ENCODE results near the gene ABCC9.
A peak's percentile ranks its signal among the peaks of the same experiment; 100 is the strongest.

The ABCC9 gene

DNA sequence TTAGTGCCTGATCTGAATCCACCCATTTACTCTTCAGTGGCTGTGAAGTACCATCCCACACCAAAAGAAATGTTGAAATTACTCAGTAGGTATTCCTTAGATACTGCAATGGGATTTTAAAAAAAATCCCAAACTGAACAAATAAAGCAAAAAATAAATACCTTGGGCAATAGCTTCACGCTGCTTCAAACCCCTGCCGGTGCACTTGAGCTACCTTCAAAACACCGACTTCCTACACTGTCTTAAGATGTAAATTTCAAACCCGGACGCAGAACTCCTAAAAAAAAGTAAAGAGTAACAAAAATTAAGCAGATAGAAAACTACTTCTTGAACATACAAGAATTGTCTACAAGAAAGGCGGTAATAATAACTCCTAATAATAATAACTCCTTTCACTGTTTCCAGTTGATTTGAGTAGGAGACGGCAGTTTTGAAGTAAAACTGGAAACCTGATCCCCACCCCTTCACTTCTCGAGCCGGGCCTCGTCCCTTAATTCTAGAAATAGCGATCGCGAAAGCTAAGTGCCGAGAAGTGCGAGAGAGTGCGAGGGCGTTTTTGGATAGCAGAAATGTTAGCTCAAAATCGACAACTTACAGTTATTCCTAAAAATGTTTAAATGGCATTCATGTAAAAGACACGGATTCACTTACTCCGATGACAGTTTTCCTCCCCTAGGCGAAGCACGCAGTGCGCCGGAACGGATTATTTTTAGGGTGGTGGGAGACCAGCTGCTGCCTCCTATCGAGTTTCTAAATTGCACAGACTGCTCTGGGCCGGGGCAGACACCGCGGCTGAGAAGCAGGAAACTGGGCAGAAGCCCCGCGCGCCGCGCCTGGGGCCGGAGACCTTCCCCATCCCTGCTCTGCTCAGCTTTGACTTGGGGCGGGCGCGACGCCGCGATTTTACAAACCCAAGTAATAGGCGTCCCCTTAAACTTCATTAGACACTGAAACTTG, at the start of gene ABCC9:
TSS of gene ABCC9 (minus strand) at position 878 of the 957 bp plus-strand sequence. CDS start 4,752 bp downstream, outside the sequence.
- DNase-seq: no peak

DNA sequence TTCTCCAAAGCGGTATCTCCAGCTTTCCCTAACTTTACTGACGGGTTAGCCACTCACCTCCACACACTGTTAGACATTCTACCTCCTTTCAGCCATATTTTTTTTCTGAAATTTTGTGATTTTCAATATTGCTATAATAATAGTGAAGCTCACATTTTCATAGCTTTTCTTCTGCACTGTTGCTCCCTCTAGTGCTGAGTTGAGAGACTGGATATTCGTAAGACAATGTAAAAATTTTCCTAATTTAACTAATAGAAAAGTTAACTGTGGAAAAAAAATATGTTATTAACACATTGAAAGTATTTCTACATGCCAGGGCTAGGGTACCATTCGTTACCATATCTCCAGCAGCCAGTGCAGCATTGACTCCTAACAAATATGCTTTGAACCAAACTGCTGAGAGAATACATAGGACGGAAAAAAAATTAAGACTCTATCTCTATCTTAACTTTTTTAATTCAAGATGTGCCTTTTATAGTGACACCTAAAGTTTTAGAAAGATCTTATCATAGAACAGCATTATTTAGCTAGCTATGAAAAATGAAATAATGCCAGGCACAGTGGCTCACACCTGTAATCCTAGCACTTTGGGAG, 48.7 kb upstream of the ABCC9 start:
- DNase-seq: peak; percentile 3 to 34

DNA sequence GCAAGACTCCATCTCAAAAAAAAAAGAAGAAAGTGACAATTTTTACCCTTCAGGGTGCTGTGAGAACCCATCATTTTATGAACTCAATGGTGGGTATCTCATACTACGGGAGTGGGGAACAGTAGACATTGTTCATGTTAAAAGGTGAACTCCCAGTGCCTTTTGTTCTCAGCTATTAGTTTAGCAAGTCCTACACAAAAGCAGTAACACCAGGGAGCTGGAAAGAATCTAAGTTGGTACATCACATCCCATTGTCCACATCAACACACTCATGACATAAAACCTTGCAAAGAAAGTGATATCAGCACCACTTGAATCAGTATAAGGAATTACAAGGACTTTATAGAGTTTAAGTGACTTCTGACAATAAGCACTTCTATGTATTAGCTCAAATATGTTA, 47.4 kb upstream of the ABCC9 start:
- no peak for DNase-seq

DNA sequence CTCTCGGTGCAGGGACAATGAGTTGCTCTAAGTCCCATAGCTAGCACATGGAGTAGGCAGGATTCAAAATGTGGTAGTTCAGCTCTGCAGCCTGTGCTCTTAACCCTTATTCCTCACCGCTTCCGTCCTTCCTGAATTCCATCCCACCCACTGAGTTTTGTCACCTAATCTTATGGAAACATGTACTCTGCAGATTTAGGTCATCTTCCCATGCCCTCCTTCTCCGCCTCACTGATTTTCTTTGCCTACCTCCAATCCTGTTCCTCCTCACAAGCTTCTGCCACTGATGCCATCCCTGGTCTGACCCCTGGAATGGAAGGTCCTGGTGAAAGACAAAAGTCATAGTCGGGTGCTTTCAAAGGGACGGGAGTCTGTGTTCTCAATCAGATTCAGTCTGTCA, 46.5 kb upstream of the ABCC9 start:
- no peak for DNase-seq

DNA sequence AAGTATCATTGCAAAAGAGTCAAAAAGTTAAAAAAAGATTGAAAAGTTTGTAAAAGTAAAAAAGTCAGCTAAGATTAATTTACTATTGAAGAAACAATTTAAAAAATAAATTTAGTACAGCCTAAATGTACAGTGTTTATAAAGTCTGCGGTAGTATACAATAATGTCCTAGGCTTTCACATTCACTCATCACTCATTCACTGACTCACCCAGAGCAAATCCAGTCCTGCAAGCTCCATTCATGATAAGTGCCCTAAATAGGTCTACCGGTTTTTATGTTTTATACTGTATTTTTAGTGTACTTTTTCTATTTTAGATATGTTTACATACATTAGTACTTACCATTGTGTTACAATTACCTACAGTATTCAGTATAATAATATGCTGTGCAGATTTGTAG, 43.9 kb upstream of the ABCC9 start:
- no peak for DNase-seq

DNA sequence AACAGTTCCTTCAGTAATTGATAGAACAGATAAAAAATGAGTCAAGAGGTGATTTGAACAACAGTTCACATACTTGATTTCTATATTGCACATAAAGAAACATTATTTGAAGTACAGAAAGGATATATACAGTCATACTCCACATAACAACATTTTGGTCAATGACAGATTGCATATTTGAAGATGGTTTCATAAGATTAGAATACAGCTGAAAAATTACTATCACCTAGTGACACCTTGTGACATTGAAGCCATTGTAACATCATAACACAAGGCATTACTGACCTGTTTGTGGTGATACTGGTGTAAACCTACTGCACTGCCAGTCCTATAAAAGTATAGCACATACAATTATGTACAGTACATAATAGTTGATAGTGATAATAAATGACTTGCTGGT, 43.1 kb upstream of the ABCC9 start:
- no peak for DNase-seq

DNA sequence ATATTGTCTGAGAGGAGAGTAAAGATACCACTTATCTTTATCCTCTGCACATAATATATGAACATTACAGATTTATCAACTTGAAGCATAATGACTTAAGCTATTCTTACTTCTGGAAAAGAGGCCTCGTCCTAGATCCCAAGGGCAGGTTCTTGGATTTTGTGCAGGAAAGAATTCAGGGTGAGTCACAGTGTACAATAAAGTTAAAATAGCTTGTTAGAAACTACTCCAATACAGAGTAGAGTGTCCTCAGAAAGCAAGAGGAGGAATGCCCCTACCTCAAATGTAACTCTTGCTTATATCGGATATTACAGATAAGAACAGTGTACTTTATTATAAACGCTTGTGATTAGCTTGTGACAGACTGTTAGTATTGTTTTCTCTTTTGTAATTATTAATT, 41.9 kb upstream of the ABCC9 start:
- no peak for DNase-seq

DNA sequence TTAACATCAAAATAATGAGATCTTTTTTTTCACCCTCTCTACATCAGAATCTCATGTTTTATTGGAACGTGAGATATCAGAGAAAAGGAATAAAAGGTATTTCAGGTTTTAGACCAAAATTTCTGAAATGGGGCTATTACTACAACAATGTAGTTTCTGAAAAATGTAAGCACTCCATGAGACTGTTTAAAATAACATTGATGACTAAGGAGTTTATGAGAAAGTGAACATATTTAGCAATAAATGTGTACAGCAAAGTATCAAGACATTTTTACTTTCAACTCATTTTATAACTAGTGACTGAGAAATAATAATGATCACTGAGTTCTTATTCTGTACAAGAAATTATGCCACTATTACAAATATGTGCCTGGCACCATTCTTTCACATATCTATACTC, 39.3 kb upstream of the ABCC9 start:
- no peak for DNase-seq

DNA sequence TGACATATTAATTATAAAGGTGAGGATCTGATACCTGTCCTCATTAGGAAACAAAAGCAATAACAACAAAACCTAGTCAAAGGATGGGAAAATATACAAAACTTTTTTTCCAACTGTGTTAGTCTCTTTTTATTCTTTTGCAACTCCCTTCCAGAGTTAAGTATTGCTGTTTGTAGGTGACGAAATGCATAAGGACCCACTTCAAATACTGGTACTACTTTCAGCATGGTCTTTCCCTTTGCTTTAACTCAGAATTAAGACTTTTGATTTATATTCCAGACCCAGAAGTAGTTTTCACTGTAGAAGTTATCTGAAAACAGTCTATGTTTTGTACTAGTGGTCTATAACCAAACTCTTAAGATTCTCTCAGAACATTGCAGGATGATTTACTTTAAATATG, 34.1 kb upstream of the ABCC9 start:
- DNase-seq: no peak

DNA sequence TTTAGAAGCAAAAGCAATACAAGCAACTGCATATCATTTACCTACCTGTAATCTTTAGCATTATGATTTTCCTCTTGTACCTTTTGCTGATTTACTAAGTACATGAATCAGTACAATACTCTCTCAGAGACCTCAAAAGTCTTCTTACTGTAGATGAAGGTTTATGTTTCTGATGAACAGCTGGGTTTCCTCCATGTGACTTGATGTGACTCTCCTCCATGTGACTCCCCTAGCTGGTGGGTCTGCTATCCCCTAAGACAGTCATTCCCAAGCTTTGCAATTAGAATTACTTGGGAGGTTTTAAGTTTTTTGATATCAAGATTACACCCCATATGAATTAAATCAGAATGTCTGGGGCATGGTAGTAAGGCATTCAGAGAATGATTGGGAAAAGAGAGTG, 32.0 kb upstream of the ABCC9 start:
- no peak for DNase-seq

DNA sequence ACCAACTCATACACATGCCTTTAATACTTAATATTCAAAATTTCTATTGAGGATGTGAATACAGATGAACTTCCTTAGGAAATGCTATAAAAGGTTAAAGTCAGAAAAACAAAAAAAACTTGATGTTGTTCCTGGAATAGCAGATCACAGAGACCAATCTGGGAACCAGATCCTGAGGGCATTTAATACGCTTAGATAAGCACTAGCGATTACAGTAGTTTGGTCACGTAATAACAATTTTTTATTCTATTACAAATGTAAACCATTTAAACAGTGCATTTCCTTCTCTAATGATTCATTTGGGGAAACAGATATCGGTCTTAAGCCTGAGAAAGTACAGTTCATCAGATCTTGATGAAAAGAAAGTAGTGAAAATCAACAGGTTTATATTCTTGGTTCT, 30.8 kb upstream of the ABCC9 start:
- DNase-seq: no peak

DNA sequence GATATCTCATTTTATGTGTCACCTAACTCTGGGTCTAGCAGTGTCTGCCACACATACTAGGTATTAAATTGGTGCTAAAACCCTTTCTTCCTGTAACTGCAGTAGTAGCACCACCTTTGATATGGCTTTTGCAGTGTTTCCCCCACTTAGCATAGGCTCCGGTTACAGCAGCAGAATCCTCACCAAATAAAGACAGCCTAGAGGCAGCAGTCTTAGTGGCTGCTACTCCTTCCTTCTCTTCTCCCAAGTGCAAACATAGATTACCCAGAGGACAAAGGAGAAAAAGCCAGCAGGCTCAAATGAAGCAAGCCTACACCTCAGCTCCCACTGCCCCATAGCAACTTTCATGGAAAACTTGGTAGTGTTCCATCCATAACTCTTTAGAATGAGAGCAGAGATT, 30.1 kb upstream of the ABCC9 start:
- DNase-seq: no peak

DNA sequence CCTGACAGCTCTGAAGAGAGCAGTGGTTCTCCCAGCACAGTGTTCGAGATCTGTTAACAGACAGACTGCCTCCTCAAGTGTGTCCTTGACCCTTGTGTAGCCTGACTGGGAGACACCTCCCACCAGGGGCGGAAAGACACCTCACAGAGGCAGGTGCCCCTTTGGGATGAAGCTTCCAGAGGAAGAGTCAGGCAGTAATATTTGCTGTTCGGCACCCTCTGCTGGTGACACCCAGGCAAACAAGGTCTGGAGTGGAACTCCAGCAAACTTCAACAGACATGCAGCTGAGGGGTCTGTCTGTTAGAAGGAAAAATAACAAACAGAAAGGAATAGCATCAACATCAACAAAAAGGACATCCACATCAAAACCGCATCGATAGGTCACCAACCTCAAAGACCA, 21.6 kb upstream of the ABCC9 start:
- no peak for DNase-seq

DNA sequence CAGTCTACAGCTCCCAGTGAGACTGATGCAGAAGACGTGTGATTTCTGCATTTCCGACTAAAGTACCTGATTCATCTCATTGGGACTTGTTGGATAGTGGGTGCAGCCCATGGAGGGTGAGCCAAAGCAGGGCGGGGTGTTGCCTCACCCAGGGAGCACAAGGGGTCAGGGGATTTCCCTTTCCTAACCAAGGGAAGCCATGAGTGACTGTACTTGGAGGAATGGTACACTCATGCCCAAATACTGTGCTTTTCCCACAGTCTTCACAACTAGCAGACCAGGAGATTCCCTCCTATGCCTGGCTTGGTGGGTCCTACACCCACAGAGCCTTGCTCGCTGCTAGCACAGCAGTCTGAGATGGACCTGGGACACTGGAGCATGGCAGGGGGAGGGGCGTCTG, 21.0 kb upstream of the ABCC9 start:
- DNase-seq: no peak

DNA sequence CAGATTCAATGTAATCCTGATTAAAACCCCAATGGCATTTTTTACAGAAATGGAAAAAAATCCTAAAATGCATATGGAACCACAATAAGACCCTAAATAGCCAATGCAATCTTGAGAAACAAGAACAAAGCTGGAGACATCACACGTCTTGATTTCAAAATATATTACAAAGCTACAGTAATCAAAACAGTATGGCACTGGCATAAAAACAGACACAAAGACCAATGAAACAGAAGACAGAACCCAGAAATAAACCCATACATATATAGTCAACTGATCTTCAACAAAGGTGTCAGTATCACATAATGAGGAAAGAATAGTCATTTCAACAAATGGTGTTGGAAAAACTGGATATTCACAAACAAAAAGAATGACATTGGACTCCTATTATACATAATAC, 9.4 kb upstream of the ABCC9 start:
- DNase-seq: no peak

DNA sequence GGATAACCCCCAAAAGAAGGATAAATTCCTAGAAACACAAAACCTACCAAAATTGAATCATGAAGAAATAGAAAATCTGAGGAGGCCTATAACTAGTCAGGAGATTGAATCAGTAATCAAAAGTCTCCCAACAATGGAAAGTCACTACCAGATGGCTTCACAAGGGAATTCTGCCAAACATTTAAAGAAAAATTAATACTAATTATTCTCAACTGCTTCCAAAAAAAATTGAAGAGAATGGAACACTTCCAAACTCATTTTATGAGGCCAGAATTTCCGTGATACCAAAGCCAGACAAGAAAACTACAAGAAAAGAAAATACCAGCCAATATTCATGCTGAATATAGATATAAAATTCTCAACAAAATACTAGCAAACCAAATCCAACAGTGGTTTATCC, 7.8 kb upstream of the ABCC9 start:
- no peak for DNase-seq

DNA sequence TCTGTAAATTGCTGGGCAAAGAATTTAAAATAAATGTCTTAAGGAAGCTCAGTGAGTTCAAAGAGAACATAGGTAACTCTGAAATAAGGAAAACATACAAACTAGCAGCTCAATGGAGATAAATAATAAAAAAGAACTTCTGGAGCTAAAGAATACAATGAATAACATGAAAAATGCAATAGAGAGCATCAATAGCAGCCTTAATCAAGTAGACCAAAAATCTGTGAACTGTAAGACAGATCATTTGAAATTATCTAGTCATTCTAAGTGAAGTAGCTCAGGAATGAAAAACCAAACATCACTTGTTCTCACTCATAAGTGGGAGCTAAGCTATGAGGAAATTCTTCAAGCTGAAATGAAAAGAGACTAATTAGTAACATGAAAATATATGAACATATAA, 5.8 kb upstream of the ABCC9 start:
- DNase-seq: no peak

DNA sequence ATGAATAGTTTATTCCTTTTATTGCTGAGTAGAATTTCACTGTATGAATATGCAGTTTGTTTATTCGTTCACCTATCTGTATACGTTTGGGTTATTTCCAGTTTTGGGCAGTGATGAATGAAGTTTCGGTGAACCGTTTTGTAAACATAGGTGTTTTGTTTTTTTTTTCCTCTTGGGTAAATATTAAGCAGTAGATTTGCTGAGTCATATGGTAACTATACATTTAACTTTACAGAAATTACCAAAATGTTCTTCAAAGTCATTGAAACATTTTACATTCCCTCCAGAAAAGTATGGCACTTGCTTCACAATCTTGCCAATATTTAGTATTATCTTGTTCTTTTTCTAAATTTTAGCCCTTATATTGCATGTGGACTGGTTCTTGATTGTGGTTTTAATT, 3.8 kb upstream of the ABCC9 start:
- no peak for DNase-seq

DNA sequence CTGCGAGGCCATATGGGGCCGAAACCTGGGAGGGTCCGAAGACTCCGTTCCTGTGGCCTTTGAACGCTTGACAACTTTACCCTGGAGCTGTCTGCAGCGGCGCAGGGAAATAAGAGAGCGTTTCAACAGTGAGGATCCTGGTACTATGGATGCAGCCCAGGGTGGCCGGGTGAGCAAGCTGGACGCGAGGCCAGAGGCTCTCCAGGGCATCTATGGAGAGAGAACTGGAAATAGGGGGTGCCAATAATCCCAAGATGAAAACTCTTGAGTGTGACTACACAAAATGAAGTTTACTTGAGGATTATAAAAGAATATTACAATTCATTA, 1.1 kb upstream of the ABCC9 start:
- DNase-seq: no peak

DNA sequence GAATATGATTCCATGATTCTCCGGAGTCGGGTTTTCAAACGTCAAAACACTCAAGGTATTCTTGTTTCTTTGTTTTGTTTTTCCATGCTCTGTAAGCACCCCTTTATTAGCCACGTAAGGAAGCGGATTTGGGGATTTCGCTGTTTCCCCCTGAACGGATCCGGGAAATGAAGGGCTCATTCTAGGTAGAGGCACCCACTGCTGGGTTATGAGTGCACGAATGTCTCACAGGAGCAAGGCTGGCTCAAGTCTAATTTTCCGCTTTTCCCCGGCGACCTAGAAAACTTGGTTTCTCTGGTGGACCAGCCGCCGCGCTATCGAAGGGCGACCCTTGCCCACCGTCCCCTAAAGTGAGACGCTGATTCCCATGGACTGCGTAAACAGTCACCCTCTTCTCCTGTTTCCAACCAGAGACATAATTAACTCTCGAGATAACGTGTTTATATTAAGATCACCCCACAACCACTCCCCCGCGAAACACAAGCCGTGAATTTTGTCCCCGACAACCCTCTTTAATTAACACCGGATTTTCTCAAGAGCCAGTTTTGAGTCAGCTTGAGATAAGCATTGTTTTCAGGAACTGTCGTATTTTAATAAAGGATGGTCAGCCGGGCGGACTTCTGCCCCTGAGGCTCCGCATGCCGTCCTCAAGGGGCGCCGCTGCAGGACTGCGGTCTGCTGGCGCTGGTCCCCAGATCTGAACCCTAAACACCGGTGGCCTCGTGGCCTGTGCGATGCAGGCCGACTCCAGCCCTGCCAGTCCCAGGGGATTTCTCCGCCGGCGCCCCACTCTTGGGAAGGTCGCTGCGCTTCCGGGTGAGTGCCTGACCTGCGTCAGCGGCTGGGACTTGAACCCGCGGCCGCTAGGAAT, 515 bp upstream of the ABCC9 start:
- no peak for DNase-seq

DNA sequence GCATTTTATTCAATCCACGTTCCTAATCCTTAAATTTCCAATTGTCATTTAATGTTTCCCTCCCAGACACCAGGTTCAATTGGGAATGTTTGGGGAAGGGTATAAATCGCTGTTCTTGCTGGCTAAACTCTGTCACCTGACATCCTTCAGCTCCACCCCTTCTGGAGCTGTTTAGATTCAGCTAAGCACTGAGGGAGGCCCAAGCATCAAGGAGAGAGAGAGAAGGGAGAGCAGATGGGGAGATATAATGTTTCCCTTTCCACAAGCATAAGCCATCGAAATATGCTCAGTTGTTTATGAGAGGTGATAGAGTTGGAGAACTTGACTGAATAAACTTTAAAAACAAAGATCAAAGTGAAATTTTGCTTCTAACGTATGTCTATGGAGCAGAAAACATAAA, 1.8 kb downstream of the ABCC9 start:
- DNase-seq: no peak

DNA sequence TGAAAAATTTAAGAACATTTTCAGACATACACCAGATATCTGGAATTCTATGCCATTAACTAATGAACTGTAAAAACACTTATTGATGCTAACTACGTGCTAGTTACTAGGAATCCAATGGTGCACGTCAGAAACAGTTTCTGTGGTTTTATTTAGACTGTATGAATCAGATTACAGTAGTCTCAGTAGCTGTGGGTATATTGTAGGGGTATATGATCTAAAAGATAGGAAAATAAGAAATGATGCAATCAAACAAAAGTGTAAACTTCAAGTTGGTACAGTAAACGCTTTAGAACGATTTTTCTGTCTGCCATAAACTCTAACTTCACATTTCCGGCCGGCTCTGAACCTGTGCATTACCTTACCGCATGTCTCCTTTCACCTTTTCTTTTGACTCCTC, 2.3 kb downstream of the ABCC9 start:
- DNase-seq: no peak

DNA sequence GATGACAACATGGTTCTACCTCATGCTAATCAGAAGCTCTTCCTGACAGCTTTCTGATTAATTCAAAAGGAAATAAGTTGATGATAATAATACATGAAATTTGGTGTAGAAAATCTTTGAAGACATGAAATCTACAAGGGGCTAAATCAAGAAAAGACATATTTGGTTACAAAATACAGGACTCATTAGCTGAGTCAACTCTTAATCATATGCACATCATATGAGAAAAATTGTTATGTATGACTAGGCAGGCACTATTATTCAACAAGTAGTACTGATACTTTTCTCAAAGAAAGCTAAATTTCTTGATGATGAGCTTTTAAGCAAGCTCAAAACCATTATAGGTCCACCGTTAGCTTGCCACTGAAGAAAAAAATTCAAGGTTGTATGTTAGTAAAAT, 7.1 kb downstream of the ABCC9 start:
- DNase-seq: no peak

DNA sequence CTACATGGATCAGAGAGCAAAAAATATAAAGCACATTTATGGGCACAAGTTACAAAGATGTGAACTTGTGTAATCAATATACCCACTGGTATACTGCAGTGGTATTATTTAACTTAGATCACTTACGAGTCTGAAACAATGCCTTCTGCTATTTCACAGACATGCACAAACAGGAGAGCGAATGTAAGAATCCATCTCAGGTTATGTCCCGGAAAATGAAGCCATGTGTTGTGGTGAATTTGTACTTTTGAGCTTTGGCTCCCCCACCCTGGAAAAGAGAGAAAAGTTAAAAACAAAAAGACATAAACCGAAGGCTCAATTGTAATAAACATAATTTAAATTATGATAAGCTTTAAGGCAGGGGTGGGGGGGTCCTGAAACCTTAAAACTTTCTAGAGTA, 7.6 kb downstream of the ABCC9 start:
- no peak for DNase-seq
